ENCODE data around the gene DNAJC18.
A peak's percentile ranks its signal among the peaks of the same experiment; 100 is the strongest.
"Not testable (repeated sequence)": the region's sequence is repeated elsewhere in the genome, so short reads cannot be mapped to it uniquely, and the experiment has no call there.

Gene DNAJC18

DNA sequence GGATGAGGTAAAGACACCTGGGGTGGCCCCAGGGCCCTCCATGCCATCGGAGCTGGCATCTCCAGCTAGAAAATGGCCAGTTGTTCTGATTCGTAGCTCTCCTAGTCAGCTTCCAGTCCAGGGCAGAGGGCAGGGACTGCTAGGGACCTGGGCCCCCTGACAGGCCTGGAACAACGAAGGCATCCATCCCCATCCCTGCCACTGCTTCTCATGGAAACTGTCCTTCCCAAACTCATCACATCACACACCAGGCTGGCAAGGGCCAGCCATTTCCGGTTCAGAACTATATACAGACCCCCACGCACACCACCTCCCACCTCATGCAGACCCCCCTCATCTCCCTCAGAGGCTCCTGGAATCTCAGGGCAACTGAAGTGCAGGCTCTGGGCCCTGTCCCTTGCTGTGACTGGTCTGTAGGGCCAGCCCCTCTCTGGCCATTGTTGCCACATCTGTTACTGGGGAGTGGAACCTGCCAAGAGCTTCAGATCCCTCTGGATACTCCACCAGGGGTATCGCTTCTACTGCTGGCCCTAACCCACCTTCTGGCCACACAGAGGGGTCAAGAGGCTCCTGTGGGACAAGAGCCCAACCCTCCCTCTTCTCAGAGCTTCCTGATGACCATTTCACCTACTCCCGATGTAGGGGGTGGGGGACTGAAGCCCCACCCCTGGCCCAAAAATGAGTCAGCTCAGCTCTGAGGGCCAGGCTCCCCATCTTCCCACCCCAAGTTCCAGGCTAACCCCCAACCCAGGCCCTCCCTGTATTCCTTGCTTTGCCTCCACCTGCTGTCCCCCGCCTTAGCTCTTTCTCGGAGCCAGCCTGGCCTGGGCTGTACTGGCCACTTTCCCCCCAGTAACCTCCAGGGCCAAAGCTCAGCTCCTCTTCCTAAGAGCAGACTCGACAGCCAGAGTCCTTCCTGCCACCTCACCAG is 48.4 kb downstream of the DNAJC18 start:
- FAIRE-seq (peak; percentile 35), DNase-seq (ENCODE audit: insufficient read length, low spot score) (no peak)

GRCh38 chr5:139389701-139390638 is 49.4 kb downstream of the DNAJC18 start, which contains the start of gene MZB1:
Gene MZB1, minus strand, starts transcription at chr5:139389913. Its CDS starts 57 bp downstream, at chr5:139389856.
- DNase-seq (ENCODE audit: insufficient read length, low spot score) (peak; percentile 75), FAIRE-seq (peak; percentile 98)

DNA sequence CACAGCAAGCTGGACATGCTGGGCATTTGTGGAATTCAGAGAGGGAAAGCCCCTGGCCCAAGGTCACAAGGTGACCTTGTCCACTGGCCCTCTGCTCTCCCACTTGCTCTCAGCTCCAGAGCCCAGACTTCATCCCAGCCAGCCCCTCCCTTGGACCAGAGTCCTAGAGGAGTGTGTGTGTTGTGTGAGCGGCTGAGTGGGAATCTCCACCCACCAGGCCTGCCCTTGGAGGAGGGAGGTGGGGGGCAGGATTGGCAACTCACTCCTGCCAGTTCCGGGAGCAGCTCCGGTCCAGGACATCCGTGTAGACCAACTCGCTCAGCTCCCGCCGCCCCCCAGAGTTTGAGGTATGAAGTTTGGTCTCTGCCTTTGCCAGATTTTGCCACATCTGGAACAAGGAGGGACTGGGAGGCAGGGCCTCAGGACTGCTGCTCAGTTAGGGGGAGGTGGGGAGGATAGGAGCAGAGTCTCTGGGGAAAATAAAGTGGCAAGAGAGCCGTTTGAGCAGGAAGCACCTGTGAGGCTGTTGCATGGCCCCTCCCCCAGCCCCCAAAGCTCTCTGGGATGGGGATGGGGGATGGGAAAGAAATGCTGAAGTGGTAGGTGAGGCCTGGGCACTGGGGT is 51.0 kb downstream of the DNAJC18 start:
- FAIRE-seq (peak; percentile 76), DNase-seq (ENCODE audit: insufficient read length, low spot score) (no peak)

- no peak for DNase-seq (ENCODE audit: insufficient read length, low spot score)
- peak; percentile 54 for FAIRE-seq
Measured at GRCh38 chr5:139387611-139388197, 51.6 kb downstream of the DNAJC18 start.

DNA sequence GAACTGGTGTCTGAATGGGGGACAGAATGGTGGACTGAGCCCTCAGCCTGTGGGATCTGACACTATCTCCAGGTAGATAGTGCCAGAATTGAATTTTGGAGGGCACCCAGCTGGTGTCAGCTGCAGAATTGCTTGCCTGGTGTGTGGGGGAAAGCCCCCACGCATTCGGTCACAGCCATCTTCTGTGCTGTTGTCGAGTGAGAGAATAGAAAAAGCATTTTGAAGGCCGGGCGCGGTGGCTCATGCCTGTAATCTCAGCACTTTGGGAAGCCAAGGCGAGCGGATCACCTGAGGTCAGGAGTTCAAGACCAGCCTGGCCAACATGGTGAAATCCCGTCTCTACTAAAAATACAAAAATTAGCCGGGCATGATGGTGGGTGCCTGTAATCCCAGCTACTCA is 52.4 kb downstream of the DNAJC18 start:
- not testable (repeated sequence) for FAIRE-seq; DNase-seq (ENCODE audit: insufficient read length, low spot score)

- FAIRE-seq = no peak
- no peak for DNase-seq (ENCODE audit: insufficient read length, low spot score)
Measured at GRCh38 chr5:139386050-139386438, 53.3 kb downstream of the DNAJC18 start.

DNA sequence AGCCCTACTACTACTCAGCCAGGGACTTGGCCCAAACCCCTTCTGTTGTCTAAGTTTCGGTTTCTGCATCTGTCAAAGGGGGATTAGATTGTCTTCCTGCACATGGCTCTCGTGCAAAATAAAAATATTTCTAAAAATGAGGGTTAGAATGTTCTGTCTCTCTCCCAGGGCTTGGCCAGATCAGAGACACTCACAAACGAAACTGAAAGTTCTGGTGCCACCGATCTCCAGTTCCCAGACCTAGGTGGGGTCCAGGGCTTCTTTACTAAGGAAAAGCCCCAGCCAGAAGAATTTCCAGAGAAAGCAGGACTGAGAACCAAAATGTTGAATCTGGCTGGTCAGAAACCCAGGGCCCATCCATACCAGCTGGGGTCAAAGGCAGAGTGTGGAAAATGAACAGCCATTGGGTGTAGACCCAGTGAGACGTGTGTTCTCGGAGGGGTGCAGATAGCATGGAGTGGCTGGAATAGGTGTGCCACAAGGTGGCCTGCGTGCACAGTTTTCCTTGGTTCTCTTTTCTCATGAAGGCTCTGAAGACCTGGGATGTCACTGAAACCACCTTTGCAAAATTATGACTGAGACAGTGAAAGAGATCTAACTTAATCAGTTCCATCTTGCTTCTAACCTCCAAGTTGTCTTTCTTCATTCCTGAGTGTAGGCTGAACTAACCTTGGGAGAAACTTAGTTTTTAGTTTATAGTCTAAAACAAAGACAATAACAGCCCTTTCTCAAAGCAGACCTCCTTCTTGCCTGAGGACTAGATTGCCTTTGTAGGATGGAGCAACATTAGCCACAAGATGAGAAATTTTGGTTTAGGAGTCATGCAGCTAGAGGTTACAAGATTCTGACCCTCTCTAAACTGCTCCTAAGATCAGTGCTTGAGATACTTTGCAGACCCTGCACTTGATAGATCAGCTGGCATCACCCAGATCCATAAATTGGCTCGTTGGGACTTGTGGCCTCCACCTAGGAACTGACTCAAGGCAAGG is 54.0 kb downstream of the DNAJC18 start:
- no peak for DNase-seq (ENCODE audit: insufficient read length, low spot score)
- peak; percentile 47 for FAIRE-seq

- peak; percentile 94 for FAIRE-seq
- no peak for DNase-seq (ENCODE audit: insufficient read length, low spot score)
Measured at GRCh38 chr5:139384591-139385051, 54.7 kb downstream of the DNAJC18 start.

- FAIRE-seq = no peak
- DNase-seq (ENCODE audit: insufficient read length, low spot score) = no peak
Measured at GRCh38 chr5:139383993-139384590, 55.2 kb downstream of the DNAJC18 start.

DNA sequence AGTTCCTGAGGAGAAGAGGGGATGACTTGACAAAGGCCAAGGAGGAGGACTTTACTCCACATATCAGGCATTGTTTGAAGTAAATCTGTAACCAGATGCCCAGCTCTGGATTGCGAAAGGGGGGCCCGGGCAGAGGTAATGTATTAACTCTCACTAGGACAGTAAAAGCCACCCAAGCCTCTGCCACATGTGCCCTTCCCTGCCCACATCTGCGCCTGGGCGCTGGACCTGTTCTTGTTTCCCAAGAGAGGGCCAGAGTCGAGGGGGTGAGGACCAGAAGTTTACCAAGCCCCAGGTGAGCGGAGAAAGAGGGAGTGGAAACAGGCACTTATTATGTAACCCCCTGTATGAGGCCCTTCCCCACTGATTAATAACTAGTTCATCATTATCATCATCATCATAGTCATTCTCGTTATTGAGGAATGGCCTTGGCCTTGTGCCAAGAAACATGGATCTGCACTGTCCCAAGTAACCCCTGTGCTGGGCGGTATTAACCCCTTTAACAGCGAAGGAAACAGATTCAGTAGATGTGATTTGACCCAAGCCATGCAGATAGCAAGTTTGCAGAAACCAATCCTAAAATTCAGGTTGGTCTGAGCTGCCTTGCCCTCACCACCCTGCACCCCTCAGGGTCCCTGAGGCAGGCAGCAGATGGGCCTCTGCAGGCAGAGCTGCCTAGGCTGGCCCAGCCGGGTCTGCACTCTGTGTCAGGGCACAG is 55.9 kb downstream of the DNAJC18 start, which contains the start of gene SLC23A1:
Gene SLC23A1 (minus strand): TSS at position 23 of the 718 bp plus-strand sequence. CDS start 44 bp downstream, outside the sequence.
- DNase-seq (ENCODE audit: insufficient read length, low spot score) (no peak), FAIRE-seq (no peak)

- DNase-seq (ENCODE audit: insufficient read length, low spot score) (no peak), FAIRE-seq (no peak)
Measured at GRCh38 chr5:139382807-139383206, 56.5 kb downstream of the DNAJC18 start.

DNA sequence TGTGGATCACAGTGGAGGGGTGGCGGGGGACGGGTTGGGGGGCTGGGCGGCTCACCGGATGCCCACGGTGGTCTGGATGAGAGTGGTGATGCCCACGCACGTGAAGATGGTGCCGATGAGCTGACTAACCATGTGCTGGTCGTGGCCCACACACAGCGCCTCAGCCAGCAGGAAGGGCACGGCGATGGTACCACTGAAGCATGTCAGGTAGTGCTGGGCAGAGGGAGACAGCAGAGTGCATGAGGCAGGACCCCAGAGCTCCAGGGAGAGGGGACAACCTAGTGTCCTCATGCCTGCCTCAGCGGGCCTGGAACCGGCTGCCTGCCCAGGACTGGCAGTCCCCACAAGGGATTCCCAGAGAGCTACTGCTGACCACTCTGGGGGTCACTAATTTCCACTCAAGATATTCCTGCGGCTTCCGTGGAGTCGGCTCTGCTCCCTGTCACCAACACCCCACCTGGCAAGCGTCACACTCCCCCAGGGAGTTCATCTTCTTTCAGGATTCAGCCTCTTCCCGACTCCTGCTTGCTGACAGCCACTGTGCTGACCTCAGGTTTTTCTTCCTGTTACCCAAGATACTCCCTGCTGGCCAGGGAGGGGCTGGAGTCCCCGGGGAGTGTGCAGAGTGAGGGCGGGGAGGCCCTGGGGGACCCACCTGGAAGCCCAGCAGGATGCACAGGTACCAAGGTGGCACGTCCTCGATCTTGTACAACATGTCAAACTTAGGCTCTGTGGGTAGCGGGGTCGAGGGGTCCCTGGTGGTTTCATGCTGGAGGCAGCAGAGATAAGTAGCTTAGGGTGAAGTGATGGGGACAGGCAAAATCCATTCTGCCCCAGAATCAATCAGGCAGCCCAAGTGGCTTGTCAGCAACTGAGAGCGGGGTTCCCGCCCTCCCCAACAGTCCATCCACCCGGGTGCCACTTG is 57.2 kb downstream of the DNAJC18 start:
- no peak for DNase-seq (ENCODE audit: insufficient read length, low spot score)
- FAIRE-seq = no peak

GRCh38 chr5:139379626-139380449 is 59.5 kb downstream of the DNAJC18 start:
- no peak for FAIRE-seq
- no peak for DNase-seq (ENCODE audit: insufficient read length, low spot score)

GRCh38 chr5:139378941-139379361 is 60.4 kb downstream of the DNAJC18 start:
- FAIRE-seq (no peak), DNase-seq (ENCODE audit: insufficient read length, low spot score) (no peak)

DNA sequence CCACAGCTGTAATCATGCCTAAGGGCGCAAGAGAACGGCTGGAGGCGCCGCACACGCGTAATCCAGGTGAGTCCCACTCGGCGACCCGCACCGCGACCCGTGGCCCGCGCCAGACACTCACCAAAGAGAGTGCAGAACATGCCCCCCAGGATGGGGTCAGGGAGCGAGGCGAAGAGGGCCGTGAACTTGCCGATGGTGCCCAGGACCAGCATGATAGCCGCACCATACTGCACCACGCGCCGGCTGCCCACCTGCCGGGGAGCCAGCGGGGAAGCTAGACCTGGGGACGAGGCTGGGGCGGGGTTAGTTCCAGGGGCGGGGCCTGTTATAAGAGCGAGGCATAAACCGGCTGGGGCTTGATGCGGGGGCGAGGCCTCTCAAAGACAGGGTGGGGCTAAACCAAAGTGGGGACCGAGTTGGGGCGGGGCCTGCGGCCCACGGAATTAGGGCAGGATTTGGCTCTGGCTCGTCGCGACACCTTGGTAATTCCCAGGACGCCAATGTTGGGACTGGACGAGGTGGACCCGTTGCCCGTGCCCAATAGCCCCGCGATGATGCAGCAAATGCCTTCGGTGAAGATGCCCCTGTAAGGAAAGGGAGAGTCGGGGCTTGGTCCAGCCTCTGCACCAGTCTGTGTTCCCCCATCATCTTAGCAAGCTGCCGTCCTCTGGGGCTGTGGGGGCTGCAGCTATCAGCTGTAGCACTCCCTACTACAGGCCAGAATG is 61.1 kb downstream of the DNAJC18 start:
- no peak for FAIRE-seq
- DNase-seq (ENCODE audit: insufficient read length, low spot score) = no peak
